PFSK-1 (cell line): ENCODE data around the gene WRAP73.

Experiments
- POLR2AphosphoS5 ChIP-seq: IDR thresholded peaks from 2 replicates; pipeline ENCODE4 v1.6.1; 2012; ENCODE audit warnings: low read depth, mild to moderate bottlenecking, control low read depth, low read length, moderate library complexity
- TAF1 ChIP-seq: IDR thresholded peaks from 2 replicates; pipeline ENCODE4 v1.6.1; 2012; ENCODE audit warnings: low read length, control low read depth, borderline replicate concordance; ENCODE audit not compliant: insufficient read depth

DNA sequence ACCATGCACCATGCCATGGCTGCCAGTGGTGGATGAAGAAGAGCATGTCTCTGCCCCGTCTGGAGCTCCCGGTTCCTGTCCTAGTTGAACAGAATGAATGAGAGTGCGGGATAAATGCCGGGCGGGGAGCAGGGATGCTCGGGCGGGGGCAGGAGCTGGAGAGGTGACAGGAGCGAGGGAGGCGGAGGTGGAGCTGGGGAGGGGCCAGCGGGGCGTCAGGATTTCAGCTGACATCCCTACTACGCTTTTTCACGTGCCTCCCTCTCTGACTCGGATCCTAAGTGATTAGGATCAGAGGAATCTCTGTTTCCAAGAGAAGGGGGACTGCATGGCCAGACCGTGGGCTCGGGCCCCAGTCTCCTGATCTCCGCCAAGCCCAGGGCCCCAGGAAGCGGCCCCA is 49.7 kb upstream of the WRAP73 start:
- no peak for TF ChIP-seq TAF1
- TF ChIP-seq POLR2AphosphoS5, result no peak
